NCI-H82 treated with DMSO at 0.1 percent for 48 hours (cell line): ENCODE measurements around the gene SEMA5A.

Source experiments
- DNase-seq: peaks from one replicate; lab custom pipeline; 2025; ENCODE audit not compliant: unreplicated experiment; lab: John Stamatoyannopoulos, UW

SEMA5A gene

DNA sequence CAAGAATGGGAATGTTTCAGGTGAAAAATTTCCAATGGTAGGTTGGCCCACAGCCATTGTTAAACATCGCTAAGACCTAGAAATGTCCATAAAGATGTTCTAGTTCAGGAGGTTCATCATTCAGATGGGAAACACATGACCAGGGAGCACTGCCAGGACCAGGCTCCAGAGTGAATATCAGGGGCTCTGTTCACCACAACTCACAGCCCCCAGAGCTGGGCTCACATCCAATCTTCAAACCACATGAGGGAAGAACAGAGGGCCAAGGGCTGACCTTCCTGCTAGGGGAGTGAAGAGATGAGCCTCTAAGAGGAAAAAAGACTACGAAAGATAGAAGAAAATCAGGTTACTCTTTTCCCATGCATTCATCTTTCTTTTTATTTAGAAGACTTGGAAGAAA lies 205.8 kb downstream of the SEMA5A start:
- no peak for DNase-seq

GRCh38 chr5:9339206-9339818 lies 206.6 kb downstream of the SEMA5A start:
- DNase-seq = no peak

DNA sequence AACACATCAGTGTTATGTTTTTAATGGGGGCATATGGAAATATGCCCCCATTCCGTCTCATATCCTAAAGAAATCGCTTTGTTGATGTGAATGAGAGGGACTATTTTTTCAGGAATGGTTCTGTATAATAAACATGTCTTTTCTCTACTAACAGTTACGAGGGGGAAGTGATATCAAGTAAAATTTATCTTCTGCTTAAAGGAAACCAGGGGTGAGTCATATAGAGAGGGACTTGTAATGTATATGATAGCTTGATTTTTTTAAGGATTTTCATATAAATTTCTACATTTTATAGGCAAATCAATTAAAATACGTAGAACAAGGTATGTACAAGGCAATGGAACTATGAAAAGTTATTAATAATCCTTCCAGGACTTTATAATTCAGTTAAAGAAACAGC lies 207.1 kb downstream of the SEMA5A start:
- DNase-seq = no peak

DNA sequence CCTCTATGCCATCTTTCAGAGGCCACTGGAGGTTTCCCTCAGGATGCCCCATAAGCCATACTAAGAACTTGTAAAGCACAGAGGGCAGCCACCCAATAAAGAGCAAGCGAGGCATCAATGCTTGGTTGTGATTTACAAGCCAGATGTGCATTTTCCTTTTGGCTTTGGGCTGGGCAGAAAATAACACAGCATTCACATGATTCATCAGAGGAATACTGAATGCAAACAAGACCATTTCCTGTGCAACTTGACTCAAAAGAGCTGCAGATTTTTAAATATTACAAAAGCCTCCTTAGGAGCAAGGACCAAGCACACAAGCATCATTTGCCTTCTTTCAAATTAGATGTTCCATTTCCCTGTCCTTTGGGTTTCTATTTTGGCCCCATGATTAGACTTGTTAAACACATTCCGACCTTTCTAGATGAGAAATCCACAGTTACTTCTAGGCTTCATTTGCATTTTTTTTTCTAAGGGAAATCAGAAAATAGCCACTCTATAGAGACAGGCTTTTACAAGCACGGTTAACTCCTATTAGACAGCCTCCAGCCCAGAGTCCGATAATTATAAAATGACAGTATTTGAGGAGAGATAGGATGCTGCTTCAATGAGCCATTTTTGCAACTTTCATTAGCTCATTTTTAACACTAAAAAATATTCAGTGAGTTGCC lies 207.8 kb downstream of the SEMA5A start:
- no peak for DNase-seq

- DNase-seq = no peak
These were observed 209.9 kb downstream of the SEMA5A start for GRCh38 chr5:9335754-9336495.

GRCh38 chr5:9335269-9335668 lies 210.6 kb downstream of the SEMA5A start:
- DNase-seq = no peak

GRCh38 chr5:9332026-9332425 lies 213.8 kb downstream of the SEMA5A start:
- DNase-seq = no peak

DNA sequence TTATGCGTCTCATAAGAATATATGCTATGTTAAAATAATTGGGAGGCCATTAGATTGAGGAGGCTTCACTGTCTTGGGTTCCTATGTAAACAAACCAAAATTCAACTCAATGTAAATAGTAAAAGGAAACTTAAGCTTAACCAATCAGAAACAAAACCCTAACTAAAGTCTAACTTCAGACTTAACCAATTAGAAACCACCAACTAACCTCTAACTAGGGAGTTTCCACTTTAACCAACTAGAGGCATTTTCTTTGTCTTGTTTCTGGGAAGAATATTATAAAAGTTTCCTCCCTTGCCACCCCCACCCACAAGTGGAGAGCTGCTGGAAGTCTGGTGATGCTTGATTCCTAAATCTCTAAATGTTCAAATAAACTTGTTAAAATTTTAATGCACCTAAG lies 214.5 kb downstream of the SEMA5A start:
- no peak for DNase-seq

DNA sequence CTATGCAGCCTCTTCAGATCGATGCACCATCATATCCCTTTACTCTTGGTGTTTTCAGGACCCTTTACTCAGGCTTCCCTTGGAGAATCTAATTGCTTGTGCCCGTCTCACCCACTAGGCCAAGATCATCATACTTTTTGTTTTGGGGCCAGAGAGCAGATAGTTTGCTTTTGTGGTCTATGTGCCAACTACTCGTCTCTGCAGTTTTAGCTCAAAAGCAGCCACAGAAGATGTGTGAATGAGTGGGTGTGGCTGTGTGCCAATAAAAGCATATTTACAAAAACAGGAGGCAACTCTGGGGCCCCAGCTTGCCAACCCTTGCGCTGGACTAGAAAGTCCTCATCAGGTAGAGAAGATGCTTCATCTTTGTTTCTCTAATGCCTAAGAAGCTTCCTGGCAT lies 216.8 kb downstream of the SEMA5A start:
- DNase-seq = no peak

- DNase-seq = no peak
These were observed 220.3 kb downstream of the SEMA5A start for GRCh38 chr5:9325549-9325948.

- DNase-seq = no peak
These were observed 221.4 kb downstream of the SEMA5A start for GRCh38 chr5:9324348-9325077.

DNA sequence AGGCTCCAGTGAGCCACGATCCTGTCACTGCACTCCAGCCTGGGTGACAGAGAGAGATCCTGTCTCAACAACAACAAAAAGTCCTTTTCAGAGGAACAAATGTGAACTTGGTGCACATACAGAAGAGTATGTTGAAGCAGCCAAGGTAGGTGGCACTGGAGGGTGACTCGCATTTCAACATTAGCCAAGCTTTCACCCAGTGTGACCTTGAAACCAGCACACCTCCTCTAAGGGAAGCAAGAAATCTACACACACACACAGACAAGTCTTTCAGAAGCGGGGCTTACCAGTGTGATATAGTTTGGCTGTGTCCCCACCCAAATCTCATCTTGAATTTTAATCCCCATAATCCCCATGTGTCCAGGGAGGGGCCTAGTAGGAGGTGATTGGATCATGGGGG lies 225.2 kb downstream of the SEMA5A start:
- peak; percentile 6 for DNase-seq

- no peak for DNase-seq
These were observed 227.8 kb downstream of the SEMA5A start for GRCh38 chr5:9318031-9318430.

DNA sequence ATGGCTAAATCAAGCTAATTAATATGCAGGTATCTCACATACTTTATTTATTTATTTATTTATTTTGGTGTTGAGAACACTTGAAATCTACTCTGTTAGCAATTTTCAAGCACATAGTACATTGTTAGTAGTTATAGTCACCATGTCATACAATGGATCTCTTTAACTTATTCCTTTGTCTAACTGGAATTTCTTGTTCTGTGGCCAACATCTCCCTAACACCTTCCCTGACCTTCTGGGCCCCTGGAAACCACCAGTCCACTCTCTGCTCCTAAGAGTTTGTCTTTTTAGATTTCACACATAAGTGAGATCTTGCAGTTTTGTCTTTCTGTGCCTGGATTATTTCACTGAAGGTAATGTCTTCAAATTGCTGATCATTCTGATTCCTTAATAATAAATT lies 229.1 kb downstream of the SEMA5A start:
- no peak for DNase-seq

- no peak for DNase-seq
These were observed 229.8 kb downstream of the SEMA5A start for GRCh38 chr5:9316041-9316440.

DNA sequence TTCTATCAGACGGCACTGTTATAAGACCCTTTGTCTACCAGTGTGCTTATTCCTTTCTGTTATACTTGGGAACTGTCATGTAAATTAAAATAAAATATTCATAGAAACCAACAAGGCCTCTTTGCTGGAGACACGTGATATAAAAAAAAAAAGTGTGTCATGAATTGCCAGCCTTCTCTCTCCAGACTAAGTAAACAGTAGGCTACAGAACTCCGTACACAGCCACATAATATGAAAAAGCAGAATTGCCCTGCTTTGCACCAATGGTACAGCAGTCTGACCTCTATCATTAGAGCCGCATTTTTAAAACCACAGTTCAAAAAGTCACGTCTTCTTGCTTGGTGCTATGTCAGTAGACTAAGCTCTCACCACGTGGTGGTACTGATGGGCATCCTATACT lies 231.3 kb downstream of the SEMA5A start:
- DNase-seq = no peak

- DNase-seq = no peak
These were observed 232.1 kb downstream of the SEMA5A start for GRCh38 chr5:9313751-9314150.

DNA sequence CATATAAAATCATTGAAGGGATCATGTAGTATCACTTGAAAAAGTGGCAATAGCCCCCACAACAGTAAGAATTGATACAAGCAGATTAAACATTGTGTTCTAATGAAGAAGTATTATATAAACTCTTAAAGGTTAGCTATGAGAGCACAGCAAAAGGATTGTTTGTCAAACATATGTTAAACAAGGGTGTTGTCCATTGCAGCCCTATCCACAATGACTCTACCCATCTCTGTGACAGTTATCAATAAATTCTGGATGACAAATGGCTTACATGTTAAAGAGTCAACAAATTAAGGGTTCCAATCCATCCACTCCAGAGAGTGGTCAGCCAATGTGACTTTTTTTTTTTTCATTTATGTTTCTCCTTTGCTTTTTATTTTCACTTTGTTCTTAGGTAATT lies 238.7 kb downstream of the SEMA5A start:
- DNase-seq = no peak

GRCh38 chr5:9302218-9302617 lies 243.7 kb downstream of the SEMA5A start:
- DNase-seq = no peak

- no peak for DNase-seq
These were observed 244.7 kb downstream of the SEMA5A start for GRCh38 chr5:9301200-9301599.

GRCh38 chr5:9297134-9297533 lies 248.7 kb downstream of the SEMA5A start:
- no peak for DNase-seq

DNA sequence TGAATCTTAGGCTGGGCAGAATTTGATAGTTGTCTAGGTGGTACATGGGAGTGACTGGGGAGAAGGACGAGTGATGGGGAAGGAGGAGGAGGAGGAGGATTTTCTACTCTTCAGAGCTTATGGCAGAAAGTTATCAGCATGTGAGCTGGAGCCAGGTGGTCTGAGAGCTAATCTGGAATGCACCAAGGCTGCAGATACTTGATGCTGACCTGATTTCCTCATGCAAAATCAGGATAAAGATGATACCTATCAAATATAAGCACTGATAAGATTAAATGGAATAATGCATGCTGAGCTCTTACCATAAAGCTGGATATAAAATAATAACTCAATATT lies 250.4 kb downstream of the SEMA5A start:
- no peak for DNase-seq
